ENCODE measurements around the gene IGBP1.
"Not testable (repeated sequence)": the region's sequence is repeated elsewhere in the genome, so short reads cannot be mapped to it uniquely, and the experiment has no call there.

- TF ChIP-seq RXRA (IDR thresholded peaks at IDR 0.05; ENCODE audit: borderline replicate concordance, low read depth); CTCF (IDR thresholded peaks at IDR 0.05); USF2 (IDR thresholded peaks at IDR 0.05; ENCODE audit: borderline replicate concordance, low read depth, low read length); EP300 (IDR thresholded peaks at IDR 0.05; ENCODE audit: borderline replicate concordance in 1 of 2, low read depth in 1 of 2, low read length in 1 of 2); CHD2 (IDR thresholded peaks at IDR 0.05; ENCODE audit: low read length, partially characterized antibody); POLR2AphosphoS5 (IDR thresholded peaks at IDR 0.05; ENCODE audit: low read depth, low read length); MAX (IDR thresholded peaks at IDR 0.05; ENCODE audit: low read depth); ELF1 (IDR thresholded peaks at IDR 0.05); RCOR1 (IDR thresholded peaks at IDR 0.05; ENCODE audit: low read length); EZH2phosphoT487 (IDR thresholded peaks at IDR 0.05; ENCODE audit: borderline replicate concordance, low read depth); TAF1 (IDR thresholded peaks at IDR 0.05; ENCODE audit: borderline replicate concordance, low read depth, low read length): not testable (repeated sequence)
Observed at GRCh38 chrX:70209570-70209969, 76.3 kb downstream of the IGBP1 start.
